BE2C (cell line): ENCODE data around the gene CADPS2.

Experiments used
- DNase-seq: peaks from one replicate; pipeline ENCODE4 v3.0.0-alpha.2; 2020
- H3K27me3 ChIP-seq: fragments of 250-450 bp; sonication (Bioruptor Pico); 2 replicates; pipeline ENCODE4 v1.5.1; 2020; ENCODE audit warnings: mild to moderate bottlenecking
- H3K36me3 ChIP-seq: fragments of 250-450 bp; sonication (Bioruptor Pico); 2 replicates; pipeline ENCODE4 v1.5.1; 2020; ENCODE audit warnings: mild to moderate bottlenecking
- H3K4me1 ChIP-seq: fragments of 250-450 bp; sonication (Bioruptor Pico); 2 replicates; pipeline ENCODE4 v1.5.1; 2020
- H3K4me3 ChIP-seq: 2 replicates; pipeline ENCODE4 v1.5.1; 2011; ENCODE audit warnings: low read depth, low read length
- H3K9me3 ChIP-seq: fragments of 250-450 bp; sonication (Bioruptor Pico); 2 replicates; pipeline ENCODE4 v1.5.1; 2020
- TF ChIP-seq, protein P1 (sequence below): IDR thresholded peaks from 2 replicates; pipeline ENCODE4 v1.5.1; 2012; ENCODE audit warnings: mild to moderate bottlenecking, low read depth, low read length

CADPS2 gene

DNA sequence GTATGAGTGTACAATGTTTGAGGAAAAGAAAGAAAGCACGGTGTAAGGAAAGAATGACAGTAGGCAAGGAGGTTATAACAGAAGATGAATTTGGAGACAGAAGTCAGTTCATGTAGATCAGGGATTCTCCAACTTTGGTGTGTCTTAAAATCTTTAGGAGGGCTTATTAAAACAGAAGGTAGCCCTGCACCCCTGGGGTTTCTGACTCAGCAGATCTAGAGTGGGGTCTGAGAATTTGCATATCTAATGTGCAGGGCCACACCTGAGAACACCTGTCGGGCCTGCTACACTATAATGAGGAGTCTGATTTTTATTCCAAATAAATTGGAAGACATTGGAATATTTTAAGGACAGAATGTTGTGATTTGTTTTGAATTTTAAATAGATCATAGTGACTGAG lies 307.9 kb downstream of the CADPS2 start:
- H3K36me3 ChIP-seq: no peaks in the 10 kb centered on the region
- no peak overlapping the region for H3K4me3 ChIP-seq
- H3K27me3 ChIP-seq: no peaks in the 10 kb centered on the region
- TF ChIP-seq, protein P1, sequence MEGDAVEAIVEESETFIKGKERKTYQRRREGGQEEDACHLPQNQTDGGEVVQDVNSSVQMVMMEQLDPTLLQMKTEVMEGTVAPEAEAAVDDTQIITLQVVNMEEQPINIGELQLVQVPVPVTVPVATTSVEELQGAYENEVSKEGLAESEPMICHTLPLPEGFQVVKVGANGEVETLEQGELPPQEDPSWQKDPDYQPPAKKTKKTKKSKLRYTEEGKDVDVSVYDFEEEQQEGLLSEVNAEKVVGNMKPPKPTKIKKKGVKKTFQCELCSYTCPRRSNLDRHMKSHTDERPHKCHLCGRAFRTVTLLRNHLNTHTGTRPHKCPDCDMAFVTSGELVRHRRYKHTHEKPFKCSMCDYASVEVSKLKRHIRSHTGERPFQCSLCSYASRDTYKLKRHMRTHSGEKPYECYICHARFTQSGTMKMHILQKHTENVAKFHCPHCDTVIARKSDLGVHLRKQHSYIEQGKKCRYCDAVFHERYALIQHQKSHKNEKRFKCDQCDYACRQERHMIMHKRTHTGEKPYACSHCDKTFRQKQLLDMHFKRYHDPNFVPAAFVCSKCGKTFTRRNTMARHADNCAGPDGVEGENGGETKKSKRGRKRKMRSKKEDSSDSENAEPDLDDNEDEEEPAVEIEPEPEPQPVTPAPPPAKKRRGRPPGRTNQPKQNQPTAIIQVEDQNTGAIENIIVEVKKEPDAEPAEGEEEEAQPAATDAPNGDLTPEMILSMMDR: no peak
- H3K4me1 ChIP-seq: no peaks in the 10 kb centered on the region
- H3K9me3 ChIP-seq: no peaks in the 10 kb centered on the region
- no peak for DNase-seq

DNA sequence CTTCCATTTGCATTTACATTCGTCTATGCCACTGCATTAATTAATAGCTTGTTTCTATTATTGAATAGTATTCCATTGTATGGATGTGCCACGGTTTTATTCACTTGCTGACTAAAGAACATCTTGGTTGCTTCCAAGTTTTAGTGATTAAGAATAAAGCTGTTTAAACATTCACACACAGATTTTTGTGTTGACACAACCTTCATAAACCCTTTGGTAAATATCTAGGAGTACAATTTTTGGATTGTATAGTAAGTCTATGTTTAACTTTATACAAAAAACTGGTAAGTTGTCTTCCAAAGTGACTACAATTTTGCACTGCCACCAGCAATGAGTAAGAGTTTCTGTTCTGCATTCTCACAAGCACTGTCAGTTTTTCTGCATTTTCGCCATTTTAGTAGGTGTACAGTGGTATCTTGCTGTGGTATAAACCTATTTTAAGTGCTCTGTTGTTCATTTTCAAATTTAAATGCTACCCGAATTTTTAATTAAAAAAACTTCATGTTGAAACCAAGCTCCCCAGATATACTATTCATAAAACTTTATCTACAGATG lies 308.7 kb downstream of the CADPS2 start:
- Histone ChIP-seq H3K27me3 (no peaks in the 10 kb centered on the region), H3K36me3 (no peaks in the 10 kb centered on the region), H3K4me3 (no peak overlapping the region), H3K9me3 (no peaks in the 10 kb centered on the region), H3K4me1 (no peaks in the 10 kb centered on the region)
- TF ChIP-seq, protein P1: no peak
- no peak for DNase-seq

DNA sequence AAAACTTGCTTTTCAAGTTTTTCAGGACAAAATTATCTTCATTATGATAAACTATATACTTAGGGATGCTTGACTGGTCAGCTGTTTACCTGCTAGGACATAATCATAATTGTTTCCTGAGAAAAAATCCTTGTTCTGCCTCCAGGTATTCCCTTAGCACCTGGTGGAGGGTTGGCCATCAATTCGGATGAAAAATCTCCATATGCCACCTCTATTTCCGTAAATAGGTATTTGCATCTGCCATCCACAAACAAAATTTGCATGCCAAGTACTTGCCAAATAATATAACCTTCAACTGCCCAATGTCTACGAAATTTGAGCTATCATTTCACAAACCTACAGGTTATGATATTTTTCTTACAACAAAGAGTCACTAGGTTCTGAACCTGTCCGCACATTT lies 313.6 kb downstream of the CADPS2 start:
- H3K4me3 ChIP-seq: no peak overlapping the region
- TF ChIP-seq, protein P1: no peak
- no peak for DNase-seq
- no peaks in the 10 kb centered on the region for H3K36me3 ChIP-seq
- H3K9me3 ChIP-seq: no peaks in the 10 kb centered on the region
- no peaks in the 10 kb centered on the region for H3K27me3 ChIP-seq
- no peaks in the 10 kb centered on the region for H3K4me1 ChIP-seq

DNA sequence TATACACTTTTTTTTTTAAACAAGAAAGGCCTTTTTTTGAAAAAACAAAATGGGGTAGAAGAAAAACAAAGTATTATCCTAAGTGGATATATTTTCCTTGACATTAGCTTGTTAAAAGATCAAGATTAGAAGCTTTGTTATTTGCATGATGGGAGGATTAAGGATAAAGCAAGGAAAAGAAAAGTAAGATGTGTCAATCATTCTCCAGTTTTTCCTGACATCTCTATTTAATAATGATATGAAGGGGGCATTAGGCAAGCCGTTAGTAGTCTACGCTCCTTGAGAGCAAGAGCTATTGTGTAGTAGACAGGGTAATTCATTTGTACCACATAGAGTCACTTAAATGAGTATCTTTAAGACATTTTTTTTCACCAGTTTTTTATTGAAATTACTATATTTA lies 324.9 kb downstream of the CADPS2 start:
- Histone ChIP-seq H3K9me3 (no peaks in the 10 kb centered on the region), H3K27me3 (no peaks in the 10 kb centered on the region), H3K4me3 (no peak overlapping the region), H3K36me3 (no peaks in the 10 kb centered on the region), H3K4me1 (no peaks in the 10 kb centered on the region)
- TF ChIP-seq, protein P1: no peak
- no peak for DNase-seq

DNA sequence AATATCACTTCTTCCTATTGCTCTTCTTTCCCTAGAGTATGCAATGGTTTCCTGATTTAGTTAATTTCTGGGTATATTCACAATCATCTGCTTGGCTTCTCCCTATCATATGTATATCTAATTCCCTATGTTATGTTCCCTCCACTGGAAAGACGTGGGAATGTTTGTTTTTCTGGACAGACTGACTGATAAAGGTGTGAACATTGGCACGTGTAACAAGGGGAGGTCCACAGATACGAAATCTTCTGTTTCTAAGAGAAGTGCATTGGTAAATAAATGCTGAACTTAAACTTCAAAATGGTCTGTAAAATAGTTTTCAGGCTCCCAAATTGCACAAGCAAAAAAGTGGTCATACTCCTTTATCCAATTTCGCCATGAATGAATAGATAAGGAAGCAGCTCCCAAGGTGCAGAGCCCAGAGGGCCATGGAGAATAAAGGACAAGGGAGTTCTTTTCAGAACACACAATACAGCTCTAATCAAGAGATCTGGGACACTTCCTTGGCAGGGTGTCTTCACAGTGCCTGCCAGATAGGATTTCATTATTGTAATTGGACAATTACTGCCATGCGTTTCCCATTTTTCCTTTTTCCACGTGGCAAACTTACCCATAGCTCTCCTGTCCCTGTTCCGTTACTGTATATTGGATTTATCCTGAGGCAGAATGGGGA lies 329.3 kb downstream of the CADPS2 start:
- Histone ChIP-seq H3K4me1 (no peaks in the 10 kb centered on the region), H3K4me3 (no peak overlapping the region), H3K27me3 (no peaks in the 10 kb centered on the region), H3K36me3 (no peaks in the 10 kb centered on the region), H3K9me3 (no peaks in the 10 kb centered on the region)
- TF ChIP-seq, protein P1: no peak
- DNase-seq: no peak

DNA sequence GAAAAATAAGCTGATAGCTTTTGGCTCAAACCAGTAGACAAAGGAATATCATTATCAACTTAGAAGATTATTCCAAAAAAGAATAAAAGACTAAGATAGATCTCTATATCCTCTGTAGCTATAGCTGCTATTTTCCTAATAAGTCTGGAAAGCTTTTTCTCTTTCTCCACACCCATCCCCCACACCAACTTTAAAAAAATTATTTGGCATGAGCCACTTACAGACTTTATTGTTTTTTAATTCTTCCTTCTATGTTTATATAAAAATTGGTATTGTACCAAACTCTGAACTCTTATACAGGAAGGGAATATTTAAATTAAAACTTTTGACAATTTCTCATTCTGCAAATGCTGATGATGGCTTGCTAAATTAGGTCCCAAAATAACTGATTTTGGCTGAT lies 330.0 kb downstream of the CADPS2 start:
- Histone ChIP-seq H3K4me3 (no peak overlapping the region), H3K9me3 (no peaks in the 10 kb centered on the region)

More for the DNA sequence above, 330.0 kb downstream of the CADPS2 start:
- no peaks in the 10 kb centered on the region for H3K36me3 ChIP-seq
- H3K27me3 ChIP-seq: no peaks in the 10 kb centered on the region
- TF ChIP-seq, protein P1: no peak
- DNase-seq: no peak
- H3K4me1 ChIP-seq: no peaks in the 10 kb centered on the region
